ENCODE measurements around the gene PNPLA5. TPM values are rescaled to one million over a fixed set of nuclear protein-coding genes. Genes with fewer than 3 reads are reported as not detected.

PNPLA5 gene
- total RNA-seq, 1 experiment from 2014 or later: 5.5 TPM

DNA sequence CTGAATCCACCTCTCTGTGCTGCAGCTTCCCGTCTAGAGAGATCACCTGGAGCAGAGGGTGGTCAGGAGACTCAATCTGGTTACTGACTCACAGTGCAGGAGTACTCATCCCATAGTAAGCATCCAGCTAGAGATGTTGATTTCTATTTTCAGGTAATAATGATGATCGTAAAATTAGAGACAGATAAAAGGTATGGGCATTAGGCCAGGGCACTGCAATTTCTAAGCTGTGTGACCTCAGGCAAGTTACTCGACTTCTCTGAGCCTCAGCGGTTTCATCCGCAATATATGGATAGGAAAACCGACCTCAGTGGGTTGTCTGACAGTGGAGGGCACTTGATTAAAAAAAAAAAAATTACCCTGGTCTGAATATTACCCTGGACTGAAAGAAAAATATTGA, 49.6 kb upstream of the PNPLA5 start:
- H3K23ac ChIP-seq (ENCODE audit: insufficient read length, low read depth, low read length): no peak overlapping the region
- no peak overlapping the region for H2BK12ac ChIP-seq (ENCODE audit: insufficient read length, low read depth, low read length)
- no peak for DNase-seq
- no peak overlapping the region for H2BK15ac ChIP-seq (ENCODE audit: low read depth, low read length)
- no peak overlapping the region for H2BK5ac ChIP-seq (ENCODE audit: insufficient read length, low read length)
- H3K4me1 ChIP-seq (ENCODE audit: insufficient read depth, low read length): no peaks in the 10 kb centered on the region
- Mint-ChIP-seq H3K4me3 (no peak overlapping the region), H3K27ac (no peak overlapping the region), H3K9me3 (peaks cover 0 to 2% of the 10 kb centered on the region in 2 experiments; a peak in 2 of 5 replicates), H3K36me3 (ENCODE audit: insufficient read depth in 1 of 3, low read depth in 3 of 3) (peaks cover 62 to 89% (median 87%) of the 10 kb centered on the region in 3 experiments), H3K4me1 (no peaks in the 10 kb centered on the region), H3K27me3 (ENCODE audit: low read depth) (no peaks in the 10 kb centered on the region)
- no peak overlapping the region for H2BK120ac ChIP-seq (ENCODE audit: low read depth, low read length, poor library complexity, severe bottlenecking)
- no peak overlapping the region for H3K56ac ChIP-seq (ENCODE audit: insufficient read length, low read depth, low read length)
- H3K14ac ChIP-seq (ENCODE audit: insufficient read depth, low read length): no peak overlapping the region
- H3K23me2 ChIP-seq (ENCODE audit: insufficient read length, low read depth, low read length, poor library complexity, severe bottlenecking): no peaks in the 10 kb centered on the region
- H2AK5ac ChIP-seq (ENCODE audit: insufficient read length, low read length): no peak overlapping the region
- no peak overlapping the region for H4K91ac ChIP-seq (ENCODE audit: insufficient read length, low read depth, low read length)
- H4K8ac ChIP-seq (replicated peaks; ENCODE audit: insufficient read length, low read depth, low read length): no peak overlapping the region
- no peak overlapping the region for H3K18ac ChIP-seq (ENCODE audit: insufficient read length, low read depth, low read length)
- H2AFZ ChIP-seq (ENCODE audit: low read length): no peak overlapping the region
- H4K5ac ChIP-seq (ENCODE audit: insufficient read length, low read depth, low read length): no peak overlapping the region
- no peaks in the 10 kb centered on the region for H3K79me1 ChIP-seq (ENCODE audit: insufficient read depth, low read depth, low read length, poor library complexity, severe bottlenecking)
- no peaks in the 10 kb centered on the region for H4K20me1 ChIP-seq (ENCODE audit: control insufficient read depth, insufficient read depth, insufficient read length)
- H3K27ac ChIP-seq (ENCODE audit: insufficient read length, low read depth, low read length): no peak overlapping the region
- H3K9ac ChIP-seq (ENCODE audit: extremely low read depth, insufficient read length, low read length): no peak overlapping the region
- H3T11ph ChIP-seq (ENCODE audit: low read length): no peak overlapping the region
- WGBS (ENCODE audit: extremely low coverage, insufficient read length, low lambda C conversion rate): no CpG with 5 or more reads among the region's 6 CpGs
- no peak overlapping the region for H3K4ac ChIP-seq (ENCODE audit: low read depth, low read length)
- no peaks in the 10 kb centered on the region for H3K9me3 ChIP-seq (ENCODE audit: control insufficient read depth, low read depth, low read length)
- no peaks in the 10 kb centered on the region for H3K27me3 ChIP-seq (ENCODE audit: insufficient read depth, low read length)
- H3K4me2 ChIP-seq (ENCODE audit: insufficient read depth, insufficient read length, low read length): no peak overlapping the region
- H3K79me2 ChIP-seq (ENCODE audit: insufficient read depth, low read length): no peaks in the 10 kb centered on the region
- TF ChIP-seq CTCF (conservative IDR thresholded peaks at IDR 0.05): no peak
- H2BK20ac ChIP-seq (ENCODE audit: low read depth, low read length, poor library complexity, severe bottlenecking): no peak overlapping the region

All from H9 (cell line).